Lower leg skin (tissue), 3 donors: ENCODE measurements around the gene PLXNC1.

Source experiments
- POLR2A ChIP-seq, 2 donors: fragments of 450-650 bp; IDR thresholded peaks; one replicate each; pipeline ENCODE4 v1.6.1; 2016 to 2017; ENCODE audit warnings: antibody characterized with exemption in 2 of 2, mild to moderate bottlenecking in 1 of 2, moderate library complexity in 1 of 2
- TF ChIP-seq, protein P1 (sequence below), 3 donors: fragments of 450-650 bp; IDR thresholded peaks; one replicate each; pipeline ENCODE4 v1.5.1; 2016; ENCODE audit warnings: antibody characterized with exemption in 3 of 3, mild to moderate bottlenecking in 3 of 3, moderate library complexity in 2 of 3

DNA sequence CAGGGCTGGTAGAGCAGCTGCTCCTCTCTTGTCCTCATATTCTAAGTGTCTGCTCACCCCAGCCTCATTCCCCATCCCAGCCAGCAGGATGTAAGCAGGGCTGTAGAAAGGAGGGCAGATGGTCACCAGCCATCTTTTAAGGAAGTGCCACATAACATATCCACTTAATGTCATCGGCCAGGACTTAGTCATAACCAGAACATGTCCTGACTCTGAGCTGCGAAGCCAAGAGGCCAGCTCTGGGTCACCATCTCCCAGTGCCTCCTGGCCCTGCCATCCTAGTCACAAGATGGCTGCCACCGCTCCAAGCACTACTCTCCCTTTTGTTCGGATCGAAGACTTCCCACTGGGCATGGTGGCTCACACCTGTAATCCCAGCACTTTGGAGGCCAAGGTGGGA lies 123.9 kb downstream of the PLXNC1 start:
- TF ChIP-seq, protein P1, sequence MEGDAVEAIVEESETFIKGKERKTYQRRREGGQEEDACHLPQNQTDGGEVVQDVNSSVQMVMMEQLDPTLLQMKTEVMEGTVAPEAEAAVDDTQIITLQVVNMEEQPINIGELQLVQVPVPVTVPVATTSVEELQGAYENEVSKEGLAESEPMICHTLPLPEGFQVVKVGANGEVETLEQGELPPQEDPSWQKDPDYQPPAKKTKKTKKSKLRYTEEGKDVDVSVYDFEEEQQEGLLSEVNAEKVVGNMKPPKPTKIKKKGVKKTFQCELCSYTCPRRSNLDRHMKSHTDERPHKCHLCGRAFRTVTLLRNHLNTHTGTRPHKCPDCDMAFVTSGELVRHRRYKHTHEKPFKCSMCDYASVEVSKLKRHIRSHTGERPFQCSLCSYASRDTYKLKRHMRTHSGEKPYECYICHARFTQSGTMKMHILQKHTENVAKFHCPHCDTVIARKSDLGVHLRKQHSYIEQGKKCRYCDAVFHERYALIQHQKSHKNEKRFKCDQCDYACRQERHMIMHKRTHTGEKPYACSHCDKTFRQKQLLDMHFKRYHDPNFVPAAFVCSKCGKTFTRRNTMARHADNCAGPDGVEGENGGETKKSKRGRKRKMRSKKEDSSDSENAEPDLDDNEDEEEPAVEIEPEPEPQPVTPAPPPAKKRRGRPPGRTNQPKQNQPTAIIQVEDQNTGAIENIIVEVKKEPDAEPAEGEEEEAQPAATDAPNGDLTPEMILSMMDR (IDR thresholded peaks at IDR 0.05), result no peak
- TF ChIP-seq POLR2A (IDR thresholded peaks at IDR 0.05), result no peak
